Stimulated activated CD8-positive, alpha-beta memory T cell treated with anti-CD3 and anti-CD28 coated beads, Interleukin-12 subunit alpha, Interleukin-12 subunit beta, amount 100 ng/mL, for 24 hours (primary cell): ENCODE results near the gene SLC1A7.

Source experiments
- DNase-seq: peaks from one replicate; pipeline ENCODE4 v3.0.0-alpha.2; 2020; ENCODE audit errors: extremely low read depth

The SLC1A7 gene

DNA sequence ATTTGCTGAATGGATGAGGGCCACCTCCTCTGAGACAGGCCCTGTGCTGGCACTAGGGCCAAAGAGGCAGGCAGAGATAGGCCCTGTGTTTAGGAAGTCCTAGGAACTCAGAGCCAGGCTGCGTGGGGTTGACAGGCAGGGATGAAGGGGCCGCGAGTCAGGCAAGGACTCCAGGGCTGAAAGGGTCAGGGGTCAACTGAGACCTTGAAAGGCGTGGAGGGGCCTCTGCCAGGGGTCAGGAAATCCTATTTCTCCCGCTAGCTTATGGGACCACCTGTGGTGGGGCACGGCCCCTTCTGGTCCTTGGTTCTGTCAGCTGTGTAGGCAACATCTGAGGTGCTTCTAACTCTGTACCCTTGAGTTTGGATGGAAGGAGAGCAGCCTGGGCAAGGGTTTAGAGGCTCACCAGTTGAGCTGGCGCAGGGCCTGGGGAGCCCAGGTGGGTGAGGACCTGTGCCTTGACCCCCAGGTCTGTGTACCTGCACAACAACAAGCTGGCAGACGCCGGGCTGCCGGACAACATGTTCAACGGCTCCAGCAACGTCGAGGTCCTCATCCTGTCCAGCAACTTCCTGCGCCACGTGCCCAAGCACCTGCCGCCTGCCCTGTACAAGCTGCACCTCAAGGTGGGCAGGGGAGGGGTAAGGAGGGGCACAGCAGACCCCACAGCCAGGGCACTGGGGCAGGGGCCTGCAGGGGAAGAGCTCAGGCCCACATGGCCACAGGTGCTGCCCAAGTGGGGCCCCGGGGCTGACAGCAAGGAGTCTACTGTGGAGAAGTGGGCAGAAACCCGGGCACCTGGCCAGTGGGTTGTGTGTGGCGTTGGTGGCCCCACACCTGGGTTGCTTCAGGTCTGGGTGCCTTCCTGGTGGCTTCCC, 65.5 kb downstream of the SLC1A7 start:
- no peak for DNase-seq

DNA sequence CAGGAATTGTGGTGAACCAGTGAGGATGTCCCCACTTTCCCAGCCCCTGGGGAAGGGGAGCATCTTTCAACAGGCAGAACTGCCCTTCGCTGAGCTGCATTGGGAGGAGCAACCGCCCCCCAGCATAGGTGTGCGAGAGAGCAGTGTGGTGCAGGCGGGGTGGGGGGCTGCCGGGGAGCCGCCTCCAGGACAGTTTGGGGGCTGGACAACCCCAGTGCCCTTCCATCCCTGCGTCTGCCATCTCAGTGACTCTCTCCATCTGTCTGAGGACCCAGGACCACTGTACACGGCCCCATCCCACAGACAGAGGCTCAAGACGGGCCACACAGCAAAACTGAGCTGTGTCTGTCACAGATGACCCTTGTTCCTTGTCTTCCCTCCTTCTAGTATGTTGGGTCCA, 66.3 kb downstream of the SLC1A7 start:
- no peak for DNase-seq

DNA sequence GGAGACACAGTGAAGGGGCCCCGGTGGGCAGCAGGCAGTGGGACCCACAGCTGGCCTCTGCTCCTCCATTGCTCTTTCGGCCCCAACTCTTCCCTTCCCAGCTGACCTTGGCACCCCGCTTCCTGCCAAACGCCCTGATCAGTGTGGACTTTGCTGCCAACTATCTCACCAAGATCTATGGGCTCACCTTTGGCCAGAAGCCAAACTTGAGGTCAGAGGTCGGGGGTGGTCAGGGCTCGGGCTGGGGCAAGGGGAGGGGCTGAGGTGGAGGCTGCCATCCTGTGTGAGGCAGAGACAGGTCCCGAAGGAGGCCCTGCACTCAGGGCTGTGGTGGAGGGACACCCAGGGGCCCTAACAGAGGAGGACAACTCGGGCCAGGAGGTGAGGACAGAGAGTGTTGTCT, 66.7 kb downstream of the SLC1A7 start:
- no peak for DNase-seq

DNA sequence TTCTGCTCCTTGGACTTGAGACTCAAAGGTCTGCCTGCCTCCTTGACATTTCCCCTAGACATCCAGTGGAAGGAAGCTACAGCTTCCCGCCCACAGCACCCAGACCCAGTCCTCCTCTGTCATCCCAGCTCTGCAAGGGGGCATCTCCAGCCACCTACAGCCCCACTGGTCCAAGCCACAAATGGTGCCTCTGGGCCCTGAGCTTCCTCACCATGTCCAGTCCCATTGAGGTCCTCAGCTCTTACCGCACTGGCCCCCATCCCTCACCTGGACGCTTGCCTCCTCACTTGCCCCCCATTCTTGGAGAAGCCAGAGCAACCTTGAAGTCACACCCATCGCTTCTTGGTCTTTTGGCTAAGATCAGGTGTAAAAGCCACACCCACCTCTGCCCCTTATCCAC, 67.2 kb downstream of the SLC1A7 start:
- DNase-seq: no peak

DNA sequence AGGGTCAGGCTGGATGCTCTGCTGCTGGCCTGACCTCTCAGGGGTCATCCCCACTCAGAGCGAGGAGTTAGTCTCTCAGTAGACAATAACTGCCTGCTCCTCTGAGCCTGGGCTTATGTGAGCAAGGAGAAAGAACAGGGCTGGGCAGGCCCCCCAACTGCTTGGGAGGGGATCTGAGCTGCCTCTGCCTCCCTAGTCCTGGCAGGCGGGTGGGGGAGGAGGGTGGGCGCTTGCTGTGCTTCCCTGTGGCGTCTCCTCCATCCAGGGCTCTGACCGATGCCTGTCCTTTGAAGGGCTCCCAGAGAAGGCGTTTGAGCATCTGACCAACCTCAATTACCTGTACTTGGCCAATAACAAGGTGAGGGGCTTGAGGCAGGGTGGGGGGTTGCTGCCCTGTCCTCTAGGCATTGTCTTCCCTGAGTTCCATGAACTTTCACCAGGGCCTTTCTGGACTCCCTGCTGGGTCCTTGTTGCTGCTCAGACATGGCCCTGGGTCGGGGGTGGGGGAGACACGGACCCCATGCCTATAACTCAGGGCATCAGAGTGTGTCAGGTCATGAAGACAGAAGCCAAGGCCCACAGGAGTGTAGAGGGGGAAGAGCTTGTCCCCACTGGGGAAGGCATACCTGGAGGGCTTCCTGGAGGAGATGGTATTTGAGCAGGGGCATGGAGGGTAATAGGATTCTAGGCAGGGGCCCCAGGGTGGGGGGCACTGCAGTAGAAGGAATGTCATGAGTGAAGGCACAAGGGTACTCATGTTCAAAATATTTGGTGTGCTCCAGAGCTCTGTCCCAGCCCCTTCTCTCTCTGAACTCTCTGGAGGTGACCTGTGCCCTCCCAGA, 67.9 kb downstream of the SLC1A7 start:
- DNase-seq: no peak

DNA sequence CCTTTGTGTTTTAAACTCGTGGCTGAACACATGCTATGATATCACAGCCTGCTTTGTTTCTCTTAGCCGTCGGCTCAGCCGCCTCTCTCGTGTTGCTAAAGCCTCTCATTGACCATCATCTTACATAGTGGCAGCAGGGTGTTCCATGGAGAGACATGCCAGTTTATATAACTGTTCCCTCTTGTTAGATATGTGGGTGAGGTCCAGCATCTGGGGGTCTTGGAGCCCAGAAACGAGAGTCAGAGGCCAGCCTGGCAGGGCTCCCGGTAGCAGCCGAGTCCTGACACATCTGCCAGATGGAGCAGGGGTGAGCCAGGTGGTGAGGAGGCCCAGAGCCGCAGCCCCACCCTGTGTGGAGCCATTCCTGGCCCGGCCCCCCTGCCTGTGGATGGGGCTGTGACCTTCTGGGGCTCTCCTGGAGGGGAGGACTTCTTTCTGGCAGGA, 68.5 kb downstream of the SLC1A7 start:
- DNase-seq: no peak

DNA sequence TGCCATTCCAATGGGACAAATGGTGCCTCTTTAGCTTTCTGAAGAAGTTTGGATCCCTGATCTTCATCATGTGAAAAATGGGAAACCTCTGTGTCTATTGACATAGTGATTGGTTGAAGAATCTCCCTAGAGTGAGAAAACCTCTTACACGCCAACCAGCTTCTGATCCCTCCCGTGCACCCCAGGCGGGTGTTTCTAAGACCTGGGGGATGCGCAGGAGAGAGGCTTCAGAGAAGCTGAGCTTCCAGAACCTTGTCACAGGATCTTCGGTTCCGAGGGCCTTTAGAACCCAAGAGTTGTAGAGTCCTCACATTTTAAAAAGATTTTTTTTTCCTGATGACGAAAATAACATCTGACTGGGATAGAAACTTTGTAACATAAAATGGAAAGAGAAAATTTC, 69.2 kb downstream of the SLC1A7 start:
- DNase-seq: no peak

DNA sequence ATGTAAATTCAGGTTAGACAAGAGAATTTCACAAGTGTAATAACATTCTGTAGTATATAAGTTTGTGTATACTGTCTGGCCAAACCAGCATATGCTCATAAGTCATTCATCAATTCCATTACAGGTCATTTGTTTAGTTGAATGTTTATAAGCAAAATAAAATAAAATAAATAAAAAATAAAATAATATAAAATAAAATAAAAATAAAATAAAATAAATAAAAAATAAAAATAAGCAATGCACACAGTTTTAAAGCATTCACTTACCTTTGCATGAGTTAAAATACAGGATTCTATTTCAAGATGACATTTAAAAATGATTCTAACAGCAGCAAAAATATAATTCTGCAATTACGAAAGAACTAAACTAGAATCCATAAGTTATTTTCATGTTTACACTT, 70.5 kb downstream of the SLC1A7 start:
- DNase-seq: no peak

DNA sequence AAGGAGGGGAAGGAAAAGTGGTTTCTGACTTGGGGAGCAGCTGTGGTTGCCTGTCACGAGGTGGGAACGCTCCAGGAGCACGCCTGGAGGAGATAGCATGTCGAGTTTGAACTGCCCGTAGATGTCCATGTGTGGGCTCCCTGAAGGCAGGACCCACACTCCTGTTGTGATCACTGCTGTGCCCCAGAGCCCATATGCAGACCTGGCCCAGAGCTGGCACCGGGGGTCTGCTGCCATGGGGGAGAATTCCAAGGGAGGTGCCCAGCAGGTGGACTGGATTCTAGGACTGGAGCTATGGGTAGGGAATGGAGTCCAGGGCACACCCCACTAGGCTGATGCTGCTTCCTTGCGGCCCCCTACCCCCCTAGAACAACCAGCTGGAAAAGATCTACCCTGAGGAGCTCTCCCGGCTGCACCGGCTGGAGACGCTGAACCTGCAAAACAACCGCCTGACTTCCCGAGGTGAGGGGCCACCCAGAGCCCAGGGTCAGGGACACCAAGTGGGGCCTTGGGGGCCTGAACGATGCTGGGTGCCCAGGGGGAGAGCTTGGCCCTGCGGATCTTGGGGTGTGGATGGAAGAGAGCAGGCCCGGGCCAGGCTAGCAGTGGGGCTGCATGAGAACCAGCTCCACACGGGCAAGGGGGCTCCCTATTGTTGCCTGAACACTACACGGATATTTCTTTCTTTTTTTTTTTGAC, 71.1 kb downstream of the SLC1A7 start:
- DNase-seq: no peak

DNA sequence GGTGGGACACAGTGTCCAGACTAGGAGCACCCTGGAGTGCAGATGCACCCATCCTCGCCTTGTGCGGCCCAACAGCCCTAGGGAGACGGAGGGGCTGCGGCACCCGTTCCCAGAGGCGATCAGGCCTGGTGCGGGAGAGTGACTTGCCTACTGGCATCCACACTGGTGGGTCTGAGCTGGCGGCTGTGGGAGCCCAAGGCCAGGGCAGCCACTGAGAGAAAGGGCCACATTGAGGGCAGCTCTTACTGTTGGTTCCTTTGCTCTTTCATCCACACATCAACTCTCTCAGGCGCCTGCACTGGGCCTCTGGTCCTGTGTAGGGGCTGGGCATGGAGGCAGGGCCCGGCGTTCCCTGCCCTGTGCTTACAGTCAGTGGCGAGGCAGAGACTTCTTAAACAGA, 71.8 kb downstream of the SLC1A7 start:
- no peak for DNase-seq

DNA sequence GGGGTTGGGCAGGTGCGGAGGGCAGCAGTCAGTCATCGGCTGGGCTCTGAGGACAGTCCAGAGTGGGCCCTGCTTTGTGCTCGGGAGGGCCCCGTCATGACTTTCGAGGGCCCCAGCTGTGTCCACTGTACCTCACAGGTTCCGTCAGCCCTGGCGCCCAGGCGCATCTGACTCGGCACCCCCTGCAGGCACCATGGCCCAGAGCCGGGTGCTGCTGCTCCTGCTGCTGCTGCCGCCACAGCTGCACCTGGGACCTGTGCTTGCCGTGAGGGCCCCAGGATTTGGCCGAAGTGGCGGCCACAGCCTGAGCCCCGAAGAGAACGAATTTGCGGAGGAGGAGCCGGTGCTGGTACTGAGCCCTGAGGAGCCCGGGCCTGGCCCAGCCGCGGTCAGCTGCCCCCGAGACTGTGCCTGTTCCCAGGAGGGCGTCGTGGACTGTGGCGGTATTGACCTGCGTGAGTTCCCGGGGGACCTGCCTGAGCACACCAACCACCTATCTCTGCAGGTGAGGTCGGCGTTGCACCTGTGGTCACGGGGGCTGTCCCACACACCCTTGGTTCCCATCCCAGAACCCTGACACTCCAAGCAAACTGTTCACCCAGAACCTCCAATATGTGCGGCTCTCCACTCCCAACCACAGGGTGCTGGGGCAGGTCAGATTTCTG, 72.6 kb downstream of the SLC1A7 start:
- no peak for DNase-seq

DNA sequence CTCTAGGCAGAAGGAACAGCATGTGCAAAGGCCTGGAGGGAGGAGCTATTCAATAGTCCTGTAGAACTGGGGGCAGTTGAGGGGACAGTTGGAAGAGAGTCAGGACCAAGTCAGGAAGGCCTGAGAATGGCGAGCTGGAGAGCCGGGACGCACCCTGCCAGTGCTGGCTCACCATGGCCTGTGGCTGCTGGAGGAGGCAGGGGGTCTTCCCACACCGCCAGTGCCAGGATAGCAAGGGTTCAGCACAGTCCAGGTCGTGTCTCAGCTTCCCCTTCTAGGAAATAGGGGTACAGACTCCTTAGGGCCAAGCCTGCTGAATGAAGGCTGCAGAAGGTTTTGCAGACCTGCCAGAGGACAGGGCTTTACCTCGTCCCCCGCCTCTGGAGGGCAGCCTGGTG, 73.2 kb downstream of the SLC1A7 start:
- no peak for DNase-seq

DNA sequence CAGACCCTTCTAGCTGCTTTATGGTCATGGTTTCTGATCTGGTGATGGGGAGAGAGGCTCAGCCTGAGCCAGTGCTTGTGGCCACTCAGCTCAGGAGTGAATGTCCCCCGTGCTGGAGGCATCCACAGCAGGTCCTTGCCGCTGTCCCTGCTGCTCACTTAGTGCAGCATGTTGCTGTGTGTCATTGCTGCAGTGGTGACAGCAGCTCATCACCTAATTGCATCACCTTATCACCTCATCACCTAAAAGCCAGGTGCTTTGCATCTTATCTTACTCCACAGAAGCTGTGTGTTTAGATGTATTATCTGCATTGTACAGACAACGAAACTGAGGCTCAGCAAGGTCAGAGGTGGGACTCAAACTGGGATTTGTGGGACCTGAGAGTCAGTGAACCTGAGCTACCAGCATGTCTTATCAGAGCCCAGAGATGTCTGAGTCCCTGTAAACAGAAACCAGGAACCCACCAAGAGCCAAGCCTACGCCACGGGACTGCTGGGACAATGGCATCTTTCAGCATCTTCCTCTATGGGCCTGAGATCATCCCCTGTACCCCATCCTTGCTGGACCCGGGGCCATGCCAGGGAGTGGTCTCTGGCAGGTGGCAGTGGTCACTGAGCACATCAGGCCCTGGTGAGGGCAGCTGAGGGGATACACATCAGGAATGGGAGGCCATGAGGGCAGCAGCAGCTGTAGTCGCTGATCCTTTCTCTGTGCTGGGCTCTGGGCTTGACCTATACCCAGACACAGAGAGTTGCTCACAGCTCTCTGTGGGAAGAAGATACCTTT, 73.9 kb downstream of the SLC1A7 start:
- no peak for DNase-seq

DNA sequence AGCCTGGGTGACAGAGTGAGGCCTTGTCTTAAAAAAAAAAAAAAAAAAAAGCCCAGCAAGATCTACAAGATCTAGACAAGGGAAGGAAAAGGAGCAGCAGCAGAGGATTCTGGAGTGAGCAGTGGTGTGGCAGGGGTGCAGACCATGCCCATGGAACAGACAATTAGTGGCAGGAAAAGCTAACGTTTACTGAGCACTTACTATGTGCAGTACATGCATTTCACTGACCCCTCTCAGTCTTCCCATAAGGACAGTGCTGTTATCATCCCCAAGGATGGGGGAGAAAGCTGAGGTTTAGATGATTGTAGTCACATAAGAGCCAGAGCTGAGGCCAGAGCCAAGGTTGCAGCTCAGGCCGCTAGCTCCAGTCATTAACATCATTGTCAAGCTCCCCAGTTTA, 74.6 kb downstream of the SLC1A7 start:
- DNase-seq: no peak

DNA sequence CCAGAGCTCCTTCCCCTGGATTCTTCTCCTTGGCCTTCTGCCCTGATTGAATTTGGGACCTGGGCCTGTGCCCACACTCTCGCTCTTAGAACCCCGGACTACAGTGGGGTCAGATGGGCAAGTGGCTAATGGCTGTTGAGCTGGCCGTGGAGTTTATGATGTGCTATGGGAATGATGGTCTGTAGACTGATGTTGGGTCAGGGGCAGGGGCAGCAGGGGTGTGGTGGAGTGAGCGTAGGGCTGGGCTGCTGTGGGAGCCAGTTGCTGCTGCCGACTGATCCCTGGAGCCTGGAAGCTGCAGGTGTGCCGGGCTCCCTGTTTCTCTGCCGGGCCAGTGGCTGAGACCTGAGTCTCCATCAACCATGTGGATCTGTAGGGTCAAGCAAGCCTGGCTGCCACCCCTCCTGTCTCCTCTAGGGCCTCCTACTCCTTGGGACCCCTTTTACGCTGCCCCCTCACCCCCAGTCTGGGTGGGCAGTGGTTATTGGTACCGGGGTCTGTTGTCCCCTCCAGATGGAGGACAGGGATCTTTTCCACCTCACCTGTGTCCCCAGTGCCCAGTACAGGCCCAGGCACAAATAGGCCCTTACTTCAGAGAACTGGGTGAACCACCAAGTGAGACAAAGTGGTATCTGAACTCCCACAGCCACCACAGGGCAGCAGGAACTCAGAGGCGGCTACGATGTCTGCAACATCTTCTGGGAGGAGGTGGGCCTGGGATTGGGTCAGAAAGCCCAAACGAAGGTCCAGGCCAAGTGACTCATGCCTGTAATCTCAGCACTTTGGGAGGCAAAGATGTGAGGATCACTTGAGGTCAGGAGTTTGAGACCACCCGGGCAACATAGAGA, 75.3 kb downstream of the SLC1A7 start:
- DNase-seq: no peak

DNA sequence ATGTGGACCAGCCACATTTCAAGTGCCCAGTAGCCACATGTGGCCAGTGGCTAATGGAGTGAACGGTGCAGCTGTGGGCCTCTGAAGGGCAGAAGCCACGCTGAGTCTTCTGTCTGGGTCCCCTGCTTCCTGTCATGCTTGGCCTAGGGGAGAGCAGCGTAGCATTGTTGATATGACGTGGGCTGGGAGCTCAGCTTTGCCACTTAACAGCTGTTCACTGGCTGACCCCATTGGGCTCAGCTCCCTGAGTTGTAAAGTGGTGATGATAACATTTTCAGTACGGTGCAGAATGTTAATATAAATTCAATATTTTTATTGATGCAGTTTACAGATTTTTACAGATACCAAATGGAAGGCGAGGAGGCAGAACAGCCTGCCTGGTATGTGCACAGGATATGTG, 76.0 kb downstream of the SLC1A7 start:
- DNase-seq: no peak

DNA sequence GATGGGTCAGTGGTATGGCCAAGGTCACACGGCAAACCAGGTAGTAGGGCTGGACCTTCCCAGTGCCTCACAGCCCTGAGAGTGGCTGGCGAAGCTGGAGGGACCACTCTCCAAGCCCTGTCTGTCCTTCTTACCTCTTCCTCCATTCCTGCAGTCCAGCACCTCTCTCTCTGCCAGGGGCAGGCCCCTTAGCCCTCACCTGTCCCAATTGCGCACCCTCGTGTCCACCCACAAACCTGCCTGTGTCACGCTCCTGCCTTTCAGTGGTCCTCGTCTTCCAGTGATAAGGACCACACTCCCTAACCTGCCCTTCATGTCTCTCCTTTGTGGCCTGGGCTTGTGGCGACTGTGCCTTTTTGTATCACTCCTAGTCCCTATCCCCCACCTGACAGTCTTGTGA, 77.0 kb downstream of the SLC1A7 start:
- DNase-seq: no peak

DNA sequence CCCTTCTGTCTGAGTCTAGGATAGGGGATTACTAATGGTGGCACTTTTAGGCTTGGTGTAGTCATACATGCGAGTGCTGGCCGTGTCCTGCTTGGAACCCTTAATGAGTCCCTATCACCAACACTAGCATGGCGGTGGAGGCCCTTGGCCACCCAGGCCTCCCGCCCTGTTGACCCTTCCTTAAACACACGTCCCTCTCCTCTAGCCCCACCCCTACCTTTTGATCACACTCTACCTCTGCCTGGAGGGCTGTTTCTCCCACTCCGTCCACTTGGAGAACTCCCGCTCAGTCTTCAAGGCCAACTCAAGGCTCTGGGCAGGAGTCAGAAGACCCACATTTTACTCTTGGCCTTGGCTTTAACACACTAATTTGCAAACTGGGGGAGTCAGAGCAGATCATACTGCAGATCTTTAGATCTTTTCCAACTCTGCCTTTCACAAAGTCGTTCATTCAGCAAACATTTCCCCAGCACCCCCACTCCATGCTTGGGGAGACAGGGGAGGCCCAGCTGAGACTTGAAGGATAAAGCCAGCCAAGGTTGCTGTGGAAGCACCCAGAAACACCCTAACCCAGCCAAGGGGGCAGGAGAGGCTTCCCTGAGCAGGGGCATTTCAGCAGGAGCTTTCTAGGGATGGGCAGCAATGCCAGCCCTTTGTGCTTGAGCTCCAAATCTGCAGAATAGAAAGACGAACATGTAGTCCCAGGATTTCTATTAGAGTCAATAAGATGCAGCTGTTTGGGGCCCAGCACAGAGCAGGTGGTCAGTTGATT, 78.5 kb downstream of the SLC1A7 start:
- no peak for DNase-seq
